ENCODE results near the gene CDHR2. TPM values are rescaled to one million over a fixed set of nuclear protein-coding genes. Genes with fewer than 3 reads are reported as not detected.
A peak's percentile ranks its signal among the peaks of the same experiment; 100 is the strongest.
"Not testable (repeated sequence)": the region's sequence is repeated elsewhere in the genome, so short reads cannot be mapped to it uniquely, and the experiment has no call there.

CDHR2 gene
- total RNA-seq, 1 donor from 2014 or later: 0.40 TPM

- no peaks in the 10 kb centered on the region for H3K36me3 Mint-ChIP-seq (ENCODE audit: low read depth)
- no peaks in the 10 kb centered on the region for H3K9me3 Mint-ChIP-seq (ENCODE audit: low read depth)
- H3K27ac Mint-ChIP-seq (ENCODE audit: unreplicated experiment): no peak overlapping the region
- DNase-seq (ENCODE audit: low spot score): no peak
- H3K27me3 Mint-ChIP-seq (ENCODE audit: low read depth): peaks cover 2% of the 10 kb centered on the region
- H3K4me3 Mint-ChIP-seq (ENCODE audit: unreplicated experiment): no peak overlapping the region
- peaks cover 8% of the 10 kb centered on the region for H3K4me1 Mint-ChIP-seq (ENCODE audit: low read depth)
- no peak for TF ChIP-seq CTCF (IDR thresholded peaks at IDR 0.05)
Measured at GRCh38 chr5:176547802-176548201, 1.3 kb upstream of the CDHR2 start.

GRCh38 chr5:176549871-176550270 is 729 bp downstream of the CDHR2 start:
- Mint-ChIP-seq H3K27me3 (ENCODE audit: low read depth) (peaks cover 8% of the 10 kb centered on the region), H3K9me3 (ENCODE audit: low read depth) (no peaks in the 10 kb centered on the region), H3K36me3 (ENCODE audit: low read depth) (no peaks in the 10 kb centered on the region), H3K27ac (ENCODE audit: unreplicated experiment) (no peak overlapping the region), H3K4me3 (ENCODE audit: unreplicated experiment) (no peak overlapping the region), H3K4me1 (ENCODE audit: low read depth) (peaks cover 6% of the 10 kb centered on the region)
- no peak for TF ChIP-seq CTCF (IDR thresholded peaks at IDR 0.05)
- no peak for DNase-seq (ENCODE audit: low spot score)

- Mint-ChIP-seq H3K27ac (ENCODE audit: unreplicated experiment) (no peak overlapping the region), H3K9me3 (ENCODE audit: low read depth) (no peaks in the 10 kb centered on the region), H3K36me3 (ENCODE audit: low read depth) (no peaks in the 10 kb centered on the region), H3K4me3 (ENCODE audit: unreplicated experiment) (no peak overlapping the region), H3K27me3 (ENCODE audit: low read depth) (peaks cover 8% of the 10 kb centered on the region), H3K4me1 (ENCODE audit: low read depth) (peaks cover 6% of the 10 kb centered on the region)
- TF ChIP-seq CTCF (IDR thresholded peaks at IDR 0.05): no peak
- peak; percentile 90 for DNase-seq (ENCODE audit: low spot score)
Measured at GRCh38 chr5:176550275-176550831, 1.2 kb downstream of the CDHR2 start.

GRCh38 chr5:176550937-176551336 is 1.8 kb downstream of the CDHR2 start:
- DNase-seq (ENCODE audit: low spot score); H3K9me3 Mint-ChIP-seq (ENCODE audit: low read depth); H3K27me3 Mint-ChIP-seq (ENCODE audit: low read depth); H3K4me1 Mint-ChIP-seq (ENCODE audit: low read depth); H3K4me3 Mint-ChIP-seq (ENCODE audit: unreplicated experiment); H3K36me3 Mint-ChIP-seq (ENCODE audit: low read depth); H3K27ac Mint-ChIP-seq (ENCODE audit: unreplicated experiment): not testable (repeated sequence)

- Mint-ChIP-seq H3K9me3 (ENCODE audit: low read depth) (no peaks in the 10 kb centered on the region), H3K36me3 (ENCODE audit: low read depth) (no peaks in the 10 kb centered on the region), H3K27ac (ENCODE audit: unreplicated experiment) (no peak overlapping the region), H3K4me1 (ENCODE audit: low read depth) (peaks cover 6% of the 10 kb centered on the region), H3K4me3 (ENCODE audit: unreplicated experiment) (no peak overlapping the region), H3K27me3 (ENCODE audit: low read depth) (peaks cover 8% of the 10 kb centered on the region)
- TF ChIP-seq CTCF (IDR thresholded peaks at IDR 0.05): no peak
- no peak for DNase-seq (ENCODE audit: low spot score)
Measured at GRCh38 chr5:176552332-176552869, 3.3 kb downstream of the CDHR2 start.

All from chondrocyte (in vitro differentiated cells).